HG03175 (cell line): Measurements from ENCODE around the gene PTCRA.
"Not testable (repeated sequence)": the region's sequence is repeated elsewhere in the genome, so short reads cannot be mapped to it uniquely, and the experiment has no call there.

ENCODE experiments used
- ATAC-seq: cut with Tn5 transposase; IDR thresholded peaks from one replicate; pipeline ENCODE4 v1.9.1; 2021; ENCODE audit warnings: mild to moderate bottlenecking, moderate library complexity; ENCODE audit not compliant: unreplicated experiment

Gene PTCRA

GRCh38 chr6:42938987-42939809 is 23.3 kb downstream of the PTCRA start:
- no peak for ATAC-seq

- ATAC-seq, result no peak
Measured at GRCh38 chr6:42939810-42940167, 23.9 kb downstream of the PTCRA start.

GRCh38 chr6:42940493-42941045 is 24.7 kb downstream of the PTCRA start:
- no peak for ATAC-seq

GRCh38 chr6:42941356-42941755 is 25.5 kb downstream of the PTCRA start:
- not testable (repeated sequence) for ATAC-seq

GRCh38 chr6:42942444-42942843 is 26.6 kb downstream of the PTCRA start:
- ATAC-seq, result no peak

GRCh38 chr6:42947950-42948349 is 32.1 kb downstream of the PTCRA start:
- ATAC-seq, result no peak

- no peak for ATAC-seq
Measured at GRCh38 chr6:42952389-42952788, 36.5 kb downstream of the PTCRA start.

GRCh38 chr6:42954405-42954804 is 38.6 kb downstream of the PTCRA start:
- ATAC-seq, result not testable (repeated sequence)

- ATAC-seq, result no peak
Measured at GRCh38 chr6:42958125-42958524, 42.3 kb downstream of the PTCRA start.

- no peak for ATAC-seq
Measured at GRCh38 chr6:42959917-42960242, 44.0 kb downstream of the PTCRA start.

- ATAC-seq, result no peak
Measured at GRCh38 chr6:42960243-42961019, 44.6 kb downstream of the PTCRA start, which contains the start of gene GNMT. GNMT (plus strand) TSS chr6:42960754; CDS start chr6:42960768, 14 bp downstream.

GRCh38 chr6:42961020-42961470 is 45.2 kb downstream of the PTCRA start:
- ATAC-seq, result no peak

GRCh38 chr6:42962096-42962495 is 46.2 kb downstream of the PTCRA start:
- no peak for ATAC-seq

- ATAC-seq, result no peak
Measured at GRCh38 chr6:42962502-42963178, 46.8 kb downstream of the PTCRA start.

GRCh38 chr6:42963179-42963854 is 47.5 kb downstream of the PTCRA start:
- no peak for ATAC-seq

GRCh38 chr6:42963855-42964605 is 48.2 kb downstream of the PTCRA start:
- ATAC-seq, result no peak

- no peak for ATAC-seq
Measured at GRCh38 chr6:42966571-42966970, 50.7 kb downstream of the PTCRA start.

GRCh38 chr6:42967228-42967627 is 51.4 kb downstream of the PTCRA start:
- ATAC-seq, result no peak

- no peak for ATAC-seq
Measured at GRCh38 chr6:42968126-42968701, 52.4 kb downstream of the PTCRA start.

- no peak for ATAC-seq
Measured at GRCh38 chr6:42968783-42969182, 52.9 kb downstream of the PTCRA start.
